ENCODE results near the gene GADD45GIP1. TPM values are rescaled to one million over a fixed set of nuclear protein-coding genes. Genes with fewer than 3 reads are reported as not detected.
A peak's percentile ranks its signal among the peaks of the same experiment; 100 is the strongest.
"Not testable (repeated sequence)": the region's sequence is repeated elsewhere in the genome, so short reads cannot be mapped to it uniquely, and the experiment has no call there.

Gene GADD45GIP1
- total and polyA plus RNA-seq, 2 donors (not counting 1 experiment from before 2014, with no cell fraction given): 19.5 to 19.7 TPM

DNA sequence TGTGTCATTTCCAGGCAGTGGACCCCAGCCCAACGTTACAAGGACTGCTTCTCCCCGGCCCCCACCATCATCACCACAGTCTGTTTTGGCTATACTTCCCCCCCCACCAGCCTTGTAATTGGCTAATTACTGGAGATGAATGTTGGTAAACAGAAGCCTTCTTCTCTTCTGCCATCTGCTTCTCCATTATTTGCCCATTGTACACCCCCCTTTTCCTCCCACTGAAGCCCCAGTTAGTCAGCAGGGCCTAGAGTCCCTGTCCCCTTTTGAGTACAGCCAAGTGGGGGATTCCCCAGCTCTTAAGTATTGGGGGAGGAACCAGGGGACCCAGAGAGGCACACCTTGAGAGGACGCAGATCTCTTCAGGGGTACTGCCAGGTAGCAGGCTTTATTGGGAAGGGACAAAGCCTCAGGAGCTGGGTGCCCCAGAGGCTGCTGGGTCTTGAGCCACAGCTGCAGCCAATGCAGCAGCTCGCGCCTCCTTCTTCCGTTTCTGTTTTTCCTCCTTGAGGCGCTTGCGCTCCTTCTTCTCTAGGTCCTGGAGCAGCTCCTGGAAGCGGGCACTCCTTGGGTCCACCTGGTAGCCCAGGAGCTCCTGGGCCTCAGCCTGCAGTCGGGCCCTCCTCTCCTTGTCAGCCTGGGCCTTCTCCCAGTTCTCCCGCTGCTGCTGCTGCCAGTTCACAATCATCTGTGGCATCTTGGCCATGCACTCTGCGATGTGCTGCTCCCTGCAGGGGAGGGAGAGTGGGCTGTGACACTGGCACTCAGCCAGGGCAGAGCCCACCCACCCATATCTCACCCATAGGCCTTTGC, 3.0 kb downstream of the GADD45GIP1 start:
- no peak for DNase-seq (ENCODE audit: low read depth in 2 of 2)
- Histone ChIP-seq H3K36me3 (ENCODE audit: control insufficient read depth, insufficient read depth, low read length) (peaks cover 26% of the 10 kb centered on the region), H3K4me3 (replicated peaks in 1 of 4; ENCODE audit: control extremely low read depth in 1 of 4, insufficient read depth in 1 of 4, low read depth in 3 of 4, low read length in 4 of 4) (no peak overlapping the region), H4K20me1 (ENCODE audit: control insufficient read depth, extremely low read depth, insufficient read depth, low read length) (no peaks in the 10 kb centered on the region), H3K4me2 (ENCODE audit: extremely low read depth, insufficient read depth, low read length) (no peak overlapping the region), H3K9ac (ENCODE audit: insufficient read depth, low read length) (no peak overlapping the region), H3K27me3 (ENCODE audit: control insufficient read depth, insufficient read depth, low read length) (no peaks in the 10 kb centered on the region), H3K9me3 (ENCODE audit: control insufficient read depth, insufficient read depth, low read depth, low read length) (no peaks in the 10 kb centered on the region), H2AFZ (ENCODE audit: low read length) (no peak overlapping the region), H3K27ac (ENCODE audit: insufficient read depth, low read length) (peak overlapping the region; percentile 82), H3K4me1 (ENCODE audit: control insufficient read depth, extremely low read depth, insufficient read depth, low read length) (peaks cover 17% of the 10 kb centered on the region), H3K79me2 (ENCODE audit: control insufficient read depth, insufficient read depth, low read length) (peaks cover 43% of the 10 kb centered on the region)
- TF ChIP-seq, protein P1, sequence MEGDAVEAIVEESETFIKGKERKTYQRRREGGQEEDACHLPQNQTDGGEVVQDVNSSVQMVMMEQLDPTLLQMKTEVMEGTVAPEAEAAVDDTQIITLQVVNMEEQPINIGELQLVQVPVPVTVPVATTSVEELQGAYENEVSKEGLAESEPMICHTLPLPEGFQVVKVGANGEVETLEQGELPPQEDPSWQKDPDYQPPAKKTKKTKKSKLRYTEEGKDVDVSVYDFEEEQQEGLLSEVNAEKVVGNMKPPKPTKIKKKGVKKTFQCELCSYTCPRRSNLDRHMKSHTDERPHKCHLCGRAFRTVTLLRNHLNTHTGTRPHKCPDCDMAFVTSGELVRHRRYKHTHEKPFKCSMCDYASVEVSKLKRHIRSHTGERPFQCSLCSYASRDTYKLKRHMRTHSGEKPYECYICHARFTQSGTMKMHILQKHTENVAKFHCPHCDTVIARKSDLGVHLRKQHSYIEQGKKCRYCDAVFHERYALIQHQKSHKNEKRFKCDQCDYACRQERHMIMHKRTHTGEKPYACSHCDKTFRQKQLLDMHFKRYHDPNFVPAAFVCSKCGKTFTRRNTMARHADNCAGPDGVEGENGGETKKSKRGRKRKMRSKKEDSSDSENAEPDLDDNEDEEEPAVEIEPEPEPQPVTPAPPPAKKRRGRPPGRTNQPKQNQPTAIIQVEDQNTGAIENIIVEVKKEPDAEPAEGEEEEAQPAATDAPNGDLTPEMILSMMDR (conservative IDR thresholded peaks at IDR 0.05 in 1 of 2, IDR thresholded peaks at IDR 0.05 in 1 of 2; ENCODE audit: low read depth in 1 of 2, low read length in 2 of 2): no peak
- no peak for TF ChIP-seq EZH2 (IDR thresholded peaks at IDR 0.05; ENCODE audit: low read length, missing control alignments)

DNA sequence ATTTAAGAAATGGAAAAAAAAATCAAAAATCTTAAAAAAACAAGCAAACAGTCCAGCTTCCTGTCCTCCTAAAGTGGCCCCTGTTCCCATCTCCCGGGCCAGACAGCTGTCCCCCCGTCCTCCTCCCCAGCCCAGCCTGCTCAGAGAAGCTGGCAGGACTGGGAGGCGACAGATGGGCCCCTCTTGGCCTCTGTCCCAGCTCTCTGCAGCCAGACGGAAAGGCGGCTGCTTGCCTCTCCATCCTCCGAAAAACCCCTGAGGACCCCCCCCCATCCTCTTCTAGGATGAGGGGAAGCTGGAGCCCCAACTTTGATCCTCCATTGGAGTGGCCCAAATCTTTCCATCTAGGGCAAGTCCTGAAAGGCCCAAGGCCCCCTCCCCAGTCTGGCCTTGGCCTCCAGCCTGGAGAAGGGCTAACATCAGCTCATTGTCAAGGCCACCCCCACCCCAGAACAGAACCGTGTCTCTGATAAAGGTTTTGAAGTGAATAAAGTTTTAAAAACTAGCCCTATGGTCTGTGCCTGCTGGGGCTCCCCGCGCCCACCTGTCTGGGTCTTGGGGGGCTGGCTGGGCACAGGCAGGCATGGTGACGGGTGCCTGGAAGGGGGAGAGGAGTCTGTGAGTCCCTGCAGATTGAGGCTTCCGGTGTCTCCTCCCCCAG, 3.8 kb downstream of the GADD45GIP1 start:
- H2AFZ ChIP-seq (ENCODE audit: low read length): no peak overlapping the region
- peaks cover 17% of the 10 kb centered on the region for H3K4me1 ChIP-seq (ENCODE audit: control insufficient read depth, extremely low read depth, insufficient read depth, low read length)
- H3K36me3 ChIP-seq (ENCODE audit: control insufficient read depth, insufficient read depth, low read length): peaks cover 33% of the 10 kb centered on the region
- no peaks in the 10 kb centered on the region for H3K27me3 ChIP-seq (ENCODE audit: control insufficient read depth, insufficient read depth, low read length)
- no peaks in the 10 kb centered on the region for H3K9me3 ChIP-seq (ENCODE audit: control insufficient read depth, insufficient read depth, low read depth, low read length)
- H3K27ac ChIP-seq (ENCODE audit: insufficient read depth, low read length): peak overlapping the region; percentile 82
- H3K4me3 ChIP-seq (replicated peaks in 1 of 4; ENCODE audit: control extremely low read depth in 1 of 4, insufficient read depth in 1 of 4, low read depth in 3 of 4, low read length in 4 of 4): no peak overlapping the region
- TF ChIP-seq, protein P1 (conservative IDR thresholded peaks at IDR 0.05 in 1 of 2, IDR thresholded peaks at IDR 0.05 in 1 of 2; ENCODE audit: low read depth in 1 of 2, low read length in 2 of 2): no peak
- no peak for TF ChIP-seq EZH2 (IDR thresholded peaks at IDR 0.05; ENCODE audit: low read length, missing control alignments)
- no peak overlapping the region for H3K4me2 ChIP-seq (ENCODE audit: extremely low read depth, insufficient read depth, low read length)
- no peaks in the 10 kb centered on the region for H4K20me1 ChIP-seq (ENCODE audit: control insufficient read depth, extremely low read depth, insufficient read depth, low read length)
- no peak for DNase-seq (ENCODE audit: low read depth in 2 of 2)
- H3K9ac ChIP-seq (ENCODE audit: insufficient read depth, low read length): peak overlapping the region; percentile 41
- peaks cover 47% of the 10 kb centered on the region for H3K79me2 ChIP-seq (ENCODE audit: control insufficient read depth, insufficient read depth, low read length)

DNA sequence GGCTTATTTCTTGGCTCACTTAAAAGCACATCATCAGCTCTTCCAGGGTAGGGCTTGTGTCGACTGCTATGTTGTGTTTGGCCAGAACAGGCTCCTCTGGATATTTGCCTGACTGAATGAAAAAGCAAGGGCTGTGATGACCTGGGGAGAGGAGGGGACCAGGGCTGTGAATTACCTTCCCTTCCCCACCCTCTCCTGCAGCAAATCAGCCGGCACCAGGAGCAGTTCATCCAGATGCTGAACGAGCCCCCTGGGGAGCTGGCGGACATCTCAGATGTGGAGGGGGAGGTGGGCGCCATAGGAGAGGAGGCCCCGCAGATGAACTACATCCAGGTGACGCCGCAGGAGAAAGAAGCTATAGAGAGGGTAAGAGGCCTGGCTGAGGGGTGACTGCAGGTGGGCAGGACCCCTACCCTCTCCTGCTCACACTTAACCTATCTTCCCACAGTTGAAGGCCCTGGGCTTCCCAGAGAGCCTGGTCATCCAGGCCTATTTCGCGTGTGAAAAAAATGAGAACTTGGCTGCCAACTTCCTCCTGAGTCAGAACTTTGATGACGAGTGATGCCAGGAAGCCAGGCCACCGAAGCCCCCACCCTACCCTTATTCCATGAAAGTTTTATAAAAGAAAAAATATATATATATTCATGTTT, 4.4 kb downstream of the GADD45GIP1 start:
- Histone ChIP-seq H3K4me2 (ENCODE audit: extremely low read depth, insufficient read depth, low read length) (peak overlapping the region; percentile 3), H3K4me3 (replicated peaks in 1 of 4; ENCODE audit: control extremely low read depth in 1 of 4, insufficient read depth in 1 of 4, low read depth in 3 of 4, low read length in 4 of 4) (no peak overlapping the region), H3K27ac (ENCODE audit: insufficient read depth, low read length) (peak overlapping the region; percentile 82), H3K79me2 (ENCODE audit: control insufficient read depth, insufficient read depth, low read length) (peaks cover 54% of the 10 kb centered on the region), H2AFZ (ENCODE audit: low read length) (no peak overlapping the region), H3K9ac (ENCODE audit: insufficient read depth, low read length) (peak overlapping the region; percentile 43), H3K4me1 (ENCODE audit: control insufficient read depth, extremely low read depth, insufficient read depth, low read length) (peaks cover 17% of the 10 kb centered on the region), H3K9me3 (ENCODE audit: control insufficient read depth, insufficient read depth, low read depth, low read length) (no peaks in the 10 kb centered on the region), H4K20me1 (ENCODE audit: control insufficient read depth, extremely low read depth, insufficient read depth, low read length) (no peaks in the 10 kb centered on the region), H3K27me3 (ENCODE audit: control insufficient read depth, insufficient read depth, low read length) (no peaks in the 10 kb centered on the region), H3K36me3 (ENCODE audit: control insufficient read depth, insufficient read depth, low read length) (peaks cover 39% of the 10 kb centered on the region)
- peak; percentile 87 to 89 for DNase-seq (ENCODE audit: low read depth in 2 of 2)
- TF ChIP-seq, protein P1 (conservative IDR thresholded peaks at IDR 0.05 in 1 of 2, IDR thresholded peaks at IDR 0.05 in 1 of 2; ENCODE audit: low read depth in 1 of 2, low read length in 2 of 2): no peak

DNA sequence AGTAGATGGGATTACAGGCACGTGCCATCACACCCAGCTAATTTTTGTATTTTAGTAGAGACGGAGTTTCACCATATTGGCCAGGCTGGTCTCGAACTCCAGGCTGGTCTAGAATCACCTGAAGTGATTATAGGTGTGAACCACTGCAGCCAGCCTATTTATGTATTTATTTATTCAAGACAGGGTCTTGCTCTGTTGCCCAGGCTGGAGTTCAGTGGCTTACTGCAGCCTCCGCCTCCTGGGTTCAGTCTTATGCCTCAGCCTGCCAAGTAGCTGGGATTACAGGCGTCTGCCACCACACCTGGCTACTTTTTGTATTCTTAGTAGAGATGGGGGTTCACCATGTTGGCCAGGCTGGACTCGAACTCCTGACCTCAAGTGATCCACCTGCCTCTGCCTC, 5.0 kb downstream of the GADD45GIP1 start:
- Histone ChIP-seq H3K79me2 (ENCODE audit: control insufficient read depth, insufficient read depth, low read length) (peaks cover 56% of the 10 kb centered on the region), H3K27ac (ENCODE audit: insufficient read depth, low read length) (peak overlapping the region; percentile 82), H3K36me3 (ENCODE audit: control insufficient read depth, insufficient read depth, low read length) (peaks cover 39% of the 10 kb centered on the region), H3K4me1 (ENCODE audit: control insufficient read depth, extremely low read depth, insufficient read depth, low read length) (peaks cover 17% of the 10 kb centered on the region)
- not testable (repeated sequence) for H3K27me3 ChIP-seq (ENCODE audit: control insufficient read depth, insufficient read depth, low read length); H3K9me3 ChIP-seq (ENCODE audit: control insufficient read depth, insufficient read depth, low read depth, low read length); H3K4me3 ChIP-seq (replicated peaks in 1 of 4; ENCODE audit: control extremely low read depth in 1 of 4, insufficient read depth in 1 of 4, low read depth in 3 of 4, low read length in 4 of 4); H4K20me1 ChIP-seq (ENCODE audit: control insufficient read depth, extremely low read depth, insufficient read depth, low read length); H2AFZ ChIP-seq (ENCODE audit: low read length); H3K4me2 ChIP-seq (ENCODE audit: extremely low read depth, insufficient read depth, low read length); DNase-seq (ENCODE audit: low read depth in 2 of 2); H3K9ac ChIP-seq (ENCODE audit: insufficient read depth, low read length)
